Testis (tissue), 3 donors: Measurements from ENCODE around the gene ZRSR2. TPM values are rescaled to one million over a fixed set of nuclear protein-coding genes. Genes with fewer than 3 reads are reported as not detected.

ENCODE experiments used
- DNase-seq: peaks from one replicate; pipeline ENCODE4 v3.0.0-alpha.2; 2019
- H3K27ac ChIP-seq, 2 donors: fragments of 200-600 bp; sonication (generic); one replicate each; pipeline ENCODE4 v1.5.1; 2019
- H3K27me3 ChIP-seq: fragments of 200-600 bp; sonication (generic); one replicate; pipeline ENCODE4 v1.5.1; 2019
- H3K36me3 ChIP-seq: fragments of 200-600 bp; sonication (generic); one replicate; pipeline ENCODE4 v1.5.1; 2017; ENCODE audit warnings: low read depth; ENCODE audit errors: missing control alignments
- H3K4me1 ChIP-seq: fragments of 200-600 bp; sonication (generic); one replicate; pipeline ENCODE4 v1.5.1; 2019
- H3K4me3 ChIP-seq, 2 donors: fragments of 200-600 bp; sonication (generic); one replicate each; pipeline ENCODE4 v1.5.1; 2017 to 2019
- H3K9me3 ChIP-seq: fragments of 200-600 bp; sonication (generic); one replicate; pipeline ENCODE4 v1.5.1; 2017
- CTCF ChIP-seq, 3 experiments: fragments of 450-650 bp in 2 of 3; fragments of 200-600 bp in 1 of 3; sonication (generic) in 1 of 3; IDR thresholded peaks; one replicate each; pipeline ENCODE4 v1.5.1; 2016 to 2019; ENCODE audit warnings: antibody characterized with exemption in 3 of 3, mild to moderate bottlenecking in 2 of 3, moderate library complexity in 1 of 3
- POLR2A ChIP-seq: fragments of 450-650 bp; IDR thresholded peaks from one replicate; pipeline ENCODE4 v1.6.1; 2017; ENCODE audit warnings: antibody characterized with exemption, mild to moderate bottlenecking, moderate library complexity
- WGBS, 2 donors: methylation state at CpG; one replicate each; pipeline ENCODE4 v1.1.5; 2018; 5-methylcytosine and 5-hydroxymethylcytosine counted together
- intact Hi-C: fragments of 100-400 bp; cut with DNase I; formaldehyde crosslinking; loops from one replicate; pipeline ENCODE4 v1.15.1; 2023; ENCODE audit warnings: low total_unique reads
- polyA plus RNA-seq: library from polyadenylated mRNA; stranded (reverse); fragments of 350-450 nt; fragmentation: Illumina TruSeq; extraction: RNeasy Lipid Tissue Mini Kit (QIAGEN cat#74804); gene quantifications from one replicate; pipeline ENCODE4 v1.2.3, GENCODE V29; 2014; ENCODE audit warnings: low read depth, low replicate concordance; ENCODE audit not compliant: insufficient read depth
- total RNA-seq, 2 donors: library from RNA; depleted of rRNA; stranded (reverse); fragments of >200 nt; gene quantifications; one replicate each; pipeline ENCODE4 v1.2.3, GENCODE V29; 2016

Gene ZRSR2
- total and polyA plus RNA-seq, 3 donors from 2014 or later = 6.1 to 6.6 (median 6.3) TPM

GRCh38 chrX:15848576-15848975 lies 58.3 kb downstream of the ZRSR2 start:
- Histone ChIP-seq H3K9me3 (no peaks in the 10 kb centered on the region), H3K4me3 (no peak overlapping the region), H3K36me3 (no peaks in the 10 kb centered on the region), H3K27me3 (no peaks in the 10 kb centered on the region), H3K4me1 (no peaks in the 10 kb centered on the region), H3K27ac (peak overlapping the region in 1 of 2 donors; percentile 14)
- DNase-seq = no peak
- intact Hi-C loops = no loop called here
- TF ChIP-seq POLR2A (no peak), CTCF (IDR thresholded peaks at IDR 0.05) (no peak)
- 53 to 55% methylated on average over 1 of the region's 1 CpG for WGBS, 2 donors

GRCh38 chrX:15849555-15849954 lies 59.3 kb downstream of the ZRSR2 start:
- intact Hi-C loops = no loop called here
- H3K36me3 ChIP-seq = no peaks in the 10 kb centered on the region
- no peak overlapping the region for H3K4me3 ChIP-seq
- no peak for DNase-seq
- 51 to 65% methylated on average over 5 of the region's 5 CpGs for WGBS, 2 donors
- no peaks in the 10 kb centered on the region for H3K27me3 ChIP-seq
- H3K27ac ChIP-seq = no peak overlapping the region
- TF ChIP-seq POLR2A = no peak
- no peak for TF ChIP-seq CTCF (IDR thresholded peaks at IDR 0.05)
- no peaks in the 10 kb centered on the region for H3K4me1 ChIP-seq
- no peaks in the 10 kb centered on the region for H3K9me3 ChIP-seq

- H3K27ac ChIP-seq = peak overlapping the region; percentile 39 to 86
- H3K9me3 ChIP-seq = no peaks in the 10 kb centered on the region
- no peaks in the 10 kb centered on the region for H3K27me3 ChIP-seq
- DNase-seq = no peak
- H3K4me3 ChIP-seq = peak overlapping the region; percentile 63 to 66
- no peaks in the 10 kb centered on the region for H3K4me1 ChIP-seq
- intact Hi-C loops = no loop called here
- 24 to 33% methylated on average over 10 to 14 of the region's 14 CpGs for WGBS, 2 donors
- no peak for TF ChIP-seq CTCF (IDR thresholded peaks at IDR 0.05)
- H3K36me3 ChIP-seq = no peaks in the 10 kb centered on the region
Observed at GRCh38 chrX:15853586-15854079, 63.3 kb downstream of the ZRSR2 start.

GRCh38 chrX:15854080-15854655 lies 63.9 kb downstream of the ZRSR2 start:
- TF ChIP-seq POLR2A = no peak
- DNase-seq = peak; percentile 61
- intact Hi-C loops = no loop called here
- no peaks in the 10 kb centered on the region for H3K4me1 ChIP-seq
- 0 to 3% methylated on average over 6 to 29 of the region's 65 CpGs for WGBS, 2 donors
- H3K36me3 ChIP-seq = no peaks in the 10 kb centered on the region
- H3K27ac ChIP-seq = peak overlapping the region; percentile 39 to 86
- no peaks in the 10 kb centered on the region for H3K27me3 ChIP-seq
- H3K4me3 ChIP-seq = peak overlapping the region; percentile 63 to 66
- H3K9me3 ChIP-seq = no peaks in the 10 kb centered on the region

- Histone ChIP-seq H3K27ac (peak within 1 kb of the TSS; percentile 68 to 86), H3K36me3 (no peaks in the 10 kb centered on the region), H3K4me1 (no peaks in the 10 kb centered on the region), H3K4me3 (peak within 1 kb of the TSS; percentile 63 to 66), H3K9me3 (no peaks in the 10 kb centered on the region), H3K27me3 (no peaks in the 10 kb centered on the region)
- DNase-seq = peak; percentile 92
- 0% methylated on average over 51 of the region's 85 CpGs; no CpG with 5 or more reads in 1 of the 2 donors for WGBS, 2 donors
- intact Hi-C loops = no loop called here
- TF ChIP-seq CTCF (IDR thresholded peaks at IDR 0.05) (no peak), POLR2A (no peak)
Observed at GRCh38 chrX:15854712-15855567, 64.7 kb downstream of the ZRSR2 start, which contains the start of gene AP1S2. Gene AP1S2, minus strand, starts transcription at chrX:15854813. Its CDS starts 2,289 bp downstream, at chrX:15852524.
